ENCODE measurements around the gene DSCAML1.

Gene DSCAML1

GRCh38 chr11:117546431-117547194 is 250.4 kb downstream of the DSCAML1 start:
- DNase-seq: no peak

GRCh38 chr11:117545706-117546105 is 251.3 kb downstream of the DSCAML1 start:
- DNase-seq: no peak

GRCh38 chr11:117544130-117544800 is 252.8 kb downstream of the DSCAML1 start:
- DNase-seq: no peak

- DNase-seq: no peak
These were observed 255.8 kb downstream of the DSCAML1 start for GRCh38 chr11:117541211-117541610.

GRCh38 chr11:117538263-117539135 is 258.5 kb downstream of the DSCAML1 start:
- DNase-seq: no peak

- no peak for DNase-seq
These were observed 261.1 kb downstream of the DSCAML1 start for GRCh38 chr11:117535850-117536411.

- peak; percentile 76 to 86 for DNase-seq
These were observed 261.7 kb downstream of the DSCAML1 start for GRCh38 chr11:117535201-117535849.

- DNase-seq: no peak
These were observed 264.4 kb downstream of the DSCAML1 start for GRCh38 chr11:117532568-117532967.

- DNase-seq: no peak
These were observed 267.2 kb downstream of the DSCAML1 start for GRCh38 chr11:117529816-117530215.

- DNase-seq: no peak
These were observed 268.8 kb downstream of the DSCAML1 start for GRCh38 chr11:117528097-117528721.

GRCh38 chr11:117527271-117527670 is 269.7 kb downstream of the DSCAML1 start:
- DNase-seq: no peak

GRCh38 chr11:117525866-117526542 is 271.0 kb downstream of the DSCAML1 start:
- DNase-seq: no peak

GRCh38 chr11:117524468-117525183 is 272.4 kb downstream of the DSCAML1 start:
- DNase-seq: no peak

- DNase-seq: no peak
These were observed 273.3 kb downstream of the DSCAML1 start for GRCh38 chr11:117523680-117524079.

GRCh38 chr11:117521974-117522373 is 275.0 kb downstream of the DSCAML1 start:
- no peak for DNase-seq

- no peak for DNase-seq
These were observed 276.1 kb downstream of the DSCAML1 start for GRCh38 chr11:117520966-117521365.

- DNase-seq: no peak
These were observed 276.8 kb downstream of the DSCAML1 start for GRCh38 chr11:117520201-117520600.

- no peak for DNase-seq
These were observed 277.4 kb downstream of the DSCAML1 start for GRCh38 chr11:117519590-117519989.

GRCh38 chr11:117519170-117519569 is 277.8 kb downstream of the DSCAML1 start:
- peak; percentile 33 to 61 for DNase-seq

- no peak for DNase-seq
These were observed 278.6 kb downstream of the DSCAML1 start for GRCh38 chr11:117518455-117518854.

- no peak for DNase-seq
These were observed 279.9 kb downstream of the DSCAML1 start for GRCh38 chr11:117517097-117517496.

All from inflammatory macrophage (primary cell).